GM19328 (cell line): ENCODE results near the gene CLEC1B.
"Not testable (repeated sequence)": the region's sequence is repeated elsewhere in the genome, so short reads cannot be mapped to it uniquely, and the experiment has no call there.

Experiments
- ATAC-seq: cut with Tn5 transposase; IDR thresholded peaks from one replicate; pipeline ENCODE4 v1.9.1; 2021; ENCODE audit warnings: mild to moderate bottlenecking, moderate library complexity; ENCODE audit not compliant: unreplicated experiment

CLEC1B gene

GRCh38 chr12:9999016-9999415 is at the start of gene CLEC1B:
CLEC1B (minus strand) TSS chr12:9999121; CDS start chr12:9999100, 21 bp downstream.
- no peak for ATAC-seq

- ATAC-seq: no peak
Measured at GRCh38 chr12:10048526-10048925, 49.6 kb upstream of the CLEC1B start.

- no peak for ATAC-seq
Measured at GRCh38 chr12:10042167-10042566, 43.2 kb upstream of the CLEC1B start.

GRCh38 chr12:10033783-10034545 is 35.0 kb upstream of the CLEC1B start:
- ATAC-seq: no peak

GRCh38 chr12:10031771-10032175 is 32.9 kb upstream of the CLEC1B start:
- ATAC-seq: no peak

- ATAC-seq: no peak
Measured at GRCh38 chr12:10031321-10031720, 32.4 kb upstream of the CLEC1B start.

GRCh38 chr12:10030446-10030845 is 31.5 kb upstream of the CLEC1B start, which contains the start of gene CLEC9A:
CLEC9A (plus strand) TSS chr12:10030682; CDS start chr12:10052688, 22,006 bp downstream.
- ATAC-seq: no peak

- no peak for ATAC-seq
Measured at GRCh38 chr12:10027721-10028120, 28.8 kb upstream of the CLEC1B start.

GRCh38 chr12:10027311-10027710 is 28.4 kb upstream of the CLEC1B start:
- ATAC-seq: no peak

- ATAC-seq: not testable (repeated sequence)
Measured at GRCh38 chr12:10026666-10027065, 27.7 kb upstream of the CLEC1B start.

GRCh38 chr12:10025236-10025635 is 26.3 kb upstream of the CLEC1B start:
- no peak for ATAC-seq

- no peak for ATAC-seq
Measured at GRCh38 chr12:10021342-10021741, 22.4 kb upstream of the CLEC1B start.

- ATAC-seq: no peak
Measured at GRCh38 chr12:10018386-10018785, 19.5 kb upstream of the CLEC1B start.

- no peak for ATAC-seq
Measured at GRCh38 chr12:10016881-10017280, 18.0 kb upstream of the CLEC1B start.

GRCh38 chr12:10015450-10015849 is 16.5 kb upstream of the CLEC1B start:
- ATAC-seq: no peak

- no peak for ATAC-seq
Measured at GRCh38 chr12:10012630-10013330, 13.9 kb upstream of the CLEC1B start.

- no peak for ATAC-seq
Measured at GRCh38 chr12:10001171-10001776, 2.4 kb upstream of the CLEC1B start.

- ATAC-seq: no peak
Measured at GRCh38 chr12:9992296-9992695, 6.6 kb downstream of the CLEC1B start.

GRCh38 chr12:9991876-9992275 is 7.0 kb downstream of the CLEC1B start:
- ATAC-seq: no peak

GRCh38 chr12:9980126-9980525 is 18.8 kb downstream of the CLEC1B start:
- no peak for ATAC-seq

- ATAC-seq: no peak
Measured at GRCh38 chr12:9977916-9978315, 21.0 kb downstream of the CLEC1B start.

- ATAC-seq: not testable (repeated sequence)
Measured at GRCh38 chr12:9976626-9977025, 22.3 kb downstream of the CLEC1B start.
